ENCODE results near the gene PSMA3. TPM values are rescaled to one million over a fixed set of nuclear protein-coding genes. Genes with fewer than 3 reads are reported as not detected.

Gene PSMA3
- total RNA-seq, 1 donor = 105 TPM

GRCh38 chr14:58280954-58281787 is 36.5 kb downstream of the PSMA3 start:
- TF ChIP-seq, protein P1, sequence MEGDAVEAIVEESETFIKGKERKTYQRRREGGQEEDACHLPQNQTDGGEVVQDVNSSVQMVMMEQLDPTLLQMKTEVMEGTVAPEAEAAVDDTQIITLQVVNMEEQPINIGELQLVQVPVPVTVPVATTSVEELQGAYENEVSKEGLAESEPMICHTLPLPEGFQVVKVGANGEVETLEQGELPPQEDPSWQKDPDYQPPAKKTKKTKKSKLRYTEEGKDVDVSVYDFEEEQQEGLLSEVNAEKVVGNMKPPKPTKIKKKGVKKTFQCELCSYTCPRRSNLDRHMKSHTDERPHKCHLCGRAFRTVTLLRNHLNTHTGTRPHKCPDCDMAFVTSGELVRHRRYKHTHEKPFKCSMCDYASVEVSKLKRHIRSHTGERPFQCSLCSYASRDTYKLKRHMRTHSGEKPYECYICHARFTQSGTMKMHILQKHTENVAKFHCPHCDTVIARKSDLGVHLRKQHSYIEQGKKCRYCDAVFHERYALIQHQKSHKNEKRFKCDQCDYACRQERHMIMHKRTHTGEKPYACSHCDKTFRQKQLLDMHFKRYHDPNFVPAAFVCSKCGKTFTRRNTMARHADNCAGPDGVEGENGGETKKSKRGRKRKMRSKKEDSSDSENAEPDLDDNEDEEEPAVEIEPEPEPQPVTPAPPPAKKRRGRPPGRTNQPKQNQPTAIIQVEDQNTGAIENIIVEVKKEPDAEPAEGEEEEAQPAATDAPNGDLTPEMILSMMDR (IDR thresholded peaks at IDR 0.05; ENCODE audit: insufficient read depth, low read length) = no peak
- DNase-seq (ENCODE audit: low read depth) = peak; percentile 92
- no peak overlapping the region for H3K4me3 ChIP-seq (ENCODE audit: low read depth, low read length)

DNA sequence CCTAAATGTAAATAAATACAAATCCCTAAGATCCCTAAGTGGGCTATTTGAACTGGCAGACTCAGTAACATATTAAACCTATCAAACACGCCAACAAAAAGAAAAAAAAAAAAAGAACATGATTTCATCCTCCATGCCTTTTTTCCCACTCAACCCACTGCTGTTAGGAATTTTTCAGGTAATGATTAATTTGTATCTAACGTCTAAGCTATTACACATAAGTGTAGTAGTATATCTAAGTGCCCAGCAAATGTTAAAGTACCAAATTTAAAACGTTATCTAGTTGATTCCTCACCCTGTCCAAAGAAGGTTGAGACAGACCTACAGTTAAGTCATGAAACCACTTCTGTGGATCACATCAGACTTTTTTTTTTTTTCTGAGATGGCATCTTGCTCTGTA is 37.3 kb downstream of the PSMA3 start:
- DNase-seq (ENCODE audit: low read depth) = no peak
- TF ChIP-seq, protein P1 (IDR thresholded peaks at IDR 0.05; ENCODE audit: insufficient read depth, low read length) = no peak

GRCh38 chr14:58282925-58283593 is 38.4 kb downstream of the PSMA3 start:
- H3K4me3 ChIP-seq (ENCODE audit: low read depth, low read length) = no peak overlapping the region
- no peak for DNase-seq (ENCODE audit: low read depth)
- TF ChIP-seq, protein P1 (IDR thresholded peaks at IDR 0.05; ENCODE audit: insufficient read depth, low read length) = no peak

More for the DNA sequence above, 37.3 kb downstream of the PSMA3 start:
- H3K4me3 ChIP-seq (ENCODE audit: low read depth, low read length) = no peak overlapping the region

DNA sequence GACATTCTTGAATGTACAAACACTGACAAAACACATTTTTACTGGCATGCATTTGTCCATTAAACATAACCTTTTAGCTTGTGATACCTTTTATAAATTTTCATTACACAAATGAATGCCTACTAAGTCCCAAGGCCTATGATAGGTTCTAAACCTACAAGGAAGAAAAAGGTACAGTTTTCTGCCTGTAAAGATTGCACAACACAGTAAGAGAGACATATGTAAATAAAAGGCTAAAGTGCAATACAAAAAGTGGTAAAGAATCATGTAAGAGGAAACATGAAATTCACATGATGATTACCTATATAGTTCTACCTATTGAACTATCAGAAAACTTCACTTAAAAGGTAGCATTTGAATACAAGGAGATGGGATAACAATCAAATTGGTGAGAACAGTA is 39.1 kb downstream of the PSMA3 start:
- TF ChIP-seq, protein P1 (IDR thresholded peaks at IDR 0.05; ENCODE audit: insufficient read depth, low read length) = no peak
- DNase-seq (ENCODE audit: low read depth) = no peak
- H3K4me3 ChIP-seq (ENCODE audit: low read depth, low read length) = no peak overlapping the region

- H3K4me3 ChIP-seq (ENCODE audit: low read depth, low read length) = no peak overlapping the region
- no peak for DNase-seq (ENCODE audit: low read depth)
- TF ChIP-seq, protein P1 (IDR thresholded peaks at IDR 0.05; ENCODE audit: insufficient read depth, low read length) = no peak
Measured at GRCh38 chr14:58285132-58285531, 40.5 kb downstream of the PSMA3 start.

GRCh38 chr14:58287607-58288042 is 43.0 kb downstream of the PSMA3 start:
- H3K4me3 ChIP-seq (ENCODE audit: low read depth, low read length) = no peak overlapping the region
- TF ChIP-seq, protein P1 (IDR thresholded peaks at IDR 0.05; ENCODE audit: insufficient read depth, low read length) = no peak
- no peak for DNase-seq (ENCODE audit: low read depth)
